Stromal cell of bone marrow (primary cell): ENCODE results near the gene USP9Y.
"Not testable (repeated sequence)": the region's sequence is repeated elsewhere in the genome, so short reads cannot be mapped to it uniquely, and the experiment has no call there.

Experiments used
- DNase-seq: peaks from one replicate; pipeline ENCODE4 v3.0.0-alpha.2; 2012; ENCODE audit warnings: low read depth

The USP9Y gene, protein sequence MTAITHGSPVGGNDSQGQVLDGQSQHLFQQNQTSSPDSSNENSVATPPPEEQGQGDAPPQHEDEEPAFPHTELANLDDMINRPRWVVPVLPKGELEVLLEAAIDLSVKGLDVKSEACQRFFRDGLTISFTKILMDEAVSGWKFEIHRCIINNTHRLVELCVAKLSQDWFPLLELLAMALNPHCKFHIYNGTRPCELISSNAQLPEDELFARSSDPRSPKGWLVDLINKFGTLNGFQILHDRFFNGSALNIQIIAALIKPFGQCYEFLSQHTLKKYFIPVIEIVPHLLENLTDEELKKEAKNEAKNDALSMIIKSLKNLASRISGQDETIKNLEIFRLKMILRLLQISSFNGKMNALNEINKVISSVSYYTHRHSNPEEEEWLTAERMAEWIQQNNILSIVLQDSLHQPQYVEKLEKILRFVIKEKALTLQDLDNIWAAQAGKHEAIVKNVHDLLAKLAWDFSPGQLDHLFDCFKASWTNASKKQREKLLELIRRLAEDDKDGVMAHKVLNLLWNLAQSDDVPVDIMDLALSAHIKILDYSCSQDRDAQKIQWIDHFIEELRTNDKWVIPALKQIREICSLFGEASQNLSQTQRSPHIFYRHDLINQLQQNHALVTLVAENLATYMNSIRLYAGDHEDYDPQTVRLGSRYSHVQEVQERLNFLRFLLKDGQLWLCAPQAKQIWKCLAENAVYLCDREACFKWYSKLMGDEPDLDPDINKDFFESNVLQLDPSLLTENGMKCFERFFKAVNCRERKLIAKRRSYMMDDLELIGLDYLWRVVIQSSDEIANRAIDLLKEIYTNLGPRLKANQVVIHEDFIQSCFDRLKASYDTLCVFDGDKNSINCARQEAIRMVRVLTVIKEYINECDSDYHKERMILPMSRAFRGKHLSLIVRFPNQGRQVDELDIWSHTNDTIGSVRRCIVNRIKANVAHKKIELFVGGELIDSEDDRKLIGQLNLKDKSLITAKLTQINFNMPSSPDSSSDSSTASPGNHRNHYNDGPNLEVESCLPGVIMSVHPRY (N-terminal part only)

DNA sequence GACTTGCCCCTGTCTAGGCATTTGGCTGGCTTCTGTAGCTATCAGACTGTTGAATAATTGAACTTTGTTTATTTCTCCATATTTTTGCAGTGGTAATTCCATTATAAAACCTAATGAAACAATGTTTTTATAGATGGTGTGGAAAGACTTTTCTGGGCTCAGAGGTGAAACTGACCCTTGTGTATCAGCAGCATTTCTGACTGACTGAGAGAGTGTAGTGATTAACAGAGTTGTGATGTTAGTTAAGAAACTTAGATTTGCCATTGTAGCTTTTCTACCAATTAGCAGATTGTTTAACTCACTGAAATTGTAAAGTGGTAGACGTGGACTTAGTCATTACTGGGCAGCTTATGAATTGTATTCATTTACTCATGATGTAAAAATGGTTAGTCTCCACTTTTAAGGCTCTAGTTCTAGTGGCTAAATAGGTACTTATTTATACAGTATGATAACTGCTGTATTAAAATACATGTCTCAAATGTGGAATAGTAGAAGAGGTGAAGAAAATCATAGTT is at the start of gene USP9Y:
Gene USP9Y, plus strand, starts transcription at position 51 of the 515 bp plus-strand sequence. CDS start 8,217 bp downstream, outside the sequence.
- DNase-seq = no peak

- peak; percentile 36 for DNase-seq
Observed at GRCh38 chrY:12651621-12652036, 49.4 kb upstream of the USP9Y start.

GRCh38 chrY:12661745-12662681 is 39.0 kb upstream of the USP9Y start:
- peak; percentile 21 for DNase-seq

DNA sequence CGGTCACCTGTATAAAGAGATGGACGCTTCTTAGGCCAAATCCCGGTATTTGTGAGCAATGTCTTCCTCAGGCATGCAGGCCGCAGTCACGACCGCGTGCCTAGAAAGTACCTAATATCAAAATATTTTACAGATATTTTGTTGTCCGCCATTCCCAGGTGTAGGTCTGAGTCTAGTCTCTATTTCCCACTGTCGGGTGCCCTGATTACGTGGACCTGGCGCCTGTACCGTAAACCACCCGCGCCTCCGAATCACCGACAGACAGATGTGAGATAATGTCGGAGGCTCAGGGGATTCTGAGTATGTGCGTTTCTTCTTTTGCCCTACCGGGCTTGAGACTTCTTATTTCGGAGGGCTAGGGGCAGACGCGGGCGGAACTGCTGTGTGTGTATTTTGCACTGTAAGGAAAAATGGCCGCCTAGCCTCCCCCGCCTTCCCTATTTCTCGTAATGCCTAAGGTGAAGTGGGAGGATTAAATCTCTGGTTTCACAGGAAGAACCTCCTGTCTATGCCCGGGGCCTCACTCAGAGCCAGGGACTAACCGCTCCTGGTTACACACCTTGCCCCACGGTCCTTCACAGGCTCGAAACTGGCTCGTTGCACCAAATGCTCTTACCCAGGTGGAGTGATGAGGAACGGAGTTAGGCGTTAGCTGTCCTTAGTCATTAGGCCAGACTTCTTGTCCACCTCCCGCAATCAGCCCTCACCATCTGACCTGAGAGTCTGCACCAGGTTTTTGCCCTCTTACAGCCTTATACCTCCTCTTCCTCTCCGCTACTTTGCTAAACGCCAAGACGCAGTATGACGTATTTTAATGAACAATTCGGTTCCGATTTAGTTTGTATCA is 38.1 kb upstream of the USP9Y start:
- DNase-seq = no peak

DNA sequence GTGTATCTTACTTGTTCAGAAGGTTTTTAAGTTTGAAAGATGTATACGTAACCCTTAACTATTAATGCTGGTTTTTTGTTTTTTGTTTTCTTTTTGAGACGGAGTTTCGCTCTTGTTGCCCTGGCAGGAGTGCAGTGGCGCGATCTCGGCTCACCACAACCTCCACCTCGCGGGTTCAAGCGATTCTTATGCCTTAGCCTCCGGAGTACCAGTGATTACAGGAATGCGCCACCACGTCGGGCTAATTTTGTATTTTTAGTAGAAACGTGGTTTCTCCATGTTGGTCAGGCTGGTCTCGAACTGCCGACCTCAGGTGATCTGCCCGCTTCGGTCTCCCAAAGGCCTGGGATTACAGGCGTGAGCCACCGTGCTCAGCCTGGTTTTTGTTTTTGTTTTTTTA is 37.2 kb upstream of the USP9Y start:
- not testable (repeated sequence) for DNase-seq

DNA sequence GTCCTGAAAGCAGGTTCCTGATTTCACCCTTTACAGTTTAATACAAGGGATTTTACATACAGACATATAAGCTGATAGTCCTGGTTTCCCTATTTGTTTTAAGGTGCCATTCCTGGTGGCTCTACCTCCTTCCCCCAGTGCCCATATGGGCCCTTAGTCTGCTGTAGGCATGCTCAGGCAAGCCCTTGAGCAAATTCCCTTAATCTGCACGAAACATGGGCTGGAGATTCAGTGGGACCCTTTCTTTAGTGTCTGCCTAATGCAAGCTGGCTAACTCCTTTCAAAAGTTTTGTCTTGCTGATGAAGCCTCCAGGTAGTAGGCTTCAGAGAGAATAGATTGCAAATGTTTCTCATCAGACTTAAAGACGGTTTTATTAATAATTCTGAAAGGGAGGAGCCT is 22.9 kb upstream of the USP9Y start:
- DNase-seq = no peak

GRCh38 chrY:12681535-12681934 is 19.5 kb upstream of the USP9Y start:
- no peak for DNase-seq

GRCh38 chrY:12688337-12688736 is 12.7 kb upstream of the USP9Y start:
- no peak for DNase-seq

GRCh38 chrY:12700087-12700486 is 944 bp upstream of the USP9Y start:
- DNase-seq = no peak

GRCh38 chrY:12702174-12702573 is 1.1 kb downstream of the USP9Y start:
- DNase-seq = no peak

DNA sequence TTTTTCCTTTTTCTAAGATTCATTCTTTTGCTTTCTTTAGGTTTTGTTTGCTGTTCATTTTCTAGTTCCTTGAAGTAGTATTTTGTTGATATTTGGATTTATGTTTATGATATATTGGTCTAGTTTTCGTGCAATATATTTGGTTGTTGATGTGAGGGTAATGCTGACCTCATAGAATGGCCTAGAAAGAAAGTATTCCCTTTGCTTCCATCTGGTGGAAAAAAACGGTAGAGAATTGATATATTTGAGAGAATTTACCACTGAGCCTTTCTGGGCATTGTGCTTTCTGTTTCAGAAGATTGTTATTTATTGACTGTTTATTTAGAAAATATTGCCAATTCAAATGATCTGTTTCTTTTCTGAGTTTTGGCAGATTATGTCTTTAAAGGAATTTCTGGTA is 9.4 kb downstream of the USP9Y start:
- no peak for DNase-seq

- DNase-seq = no peak
Observed at GRCh38 chrY:12715376-12715775, 14.3 kb downstream of the USP9Y start.

DNA sequence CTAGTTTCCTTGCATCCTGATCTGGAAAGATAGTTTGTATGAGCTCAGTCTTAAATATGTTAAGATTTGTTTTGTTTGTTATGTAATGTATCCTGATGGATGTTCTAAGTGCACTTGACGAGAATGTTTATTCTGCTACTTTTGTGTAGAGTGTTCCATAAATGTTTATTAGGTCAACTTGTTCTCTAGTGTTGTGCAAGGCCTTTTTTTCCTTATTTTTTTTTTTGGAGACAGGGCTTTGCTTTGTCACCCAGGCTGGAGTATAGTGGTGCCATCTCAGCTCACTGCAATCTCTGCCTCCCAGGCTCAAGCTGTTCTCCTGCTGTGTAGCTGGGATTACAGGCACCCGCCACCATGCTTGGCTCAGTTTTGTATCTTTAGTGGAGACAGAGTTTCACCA is 28.7 kb downstream of the USP9Y start:
- no peak for DNase-seq

GRCh38 chrY:12733625-12734024 is 32.6 kb downstream of the USP9Y start:
- no peak for DNase-seq

DNA sequence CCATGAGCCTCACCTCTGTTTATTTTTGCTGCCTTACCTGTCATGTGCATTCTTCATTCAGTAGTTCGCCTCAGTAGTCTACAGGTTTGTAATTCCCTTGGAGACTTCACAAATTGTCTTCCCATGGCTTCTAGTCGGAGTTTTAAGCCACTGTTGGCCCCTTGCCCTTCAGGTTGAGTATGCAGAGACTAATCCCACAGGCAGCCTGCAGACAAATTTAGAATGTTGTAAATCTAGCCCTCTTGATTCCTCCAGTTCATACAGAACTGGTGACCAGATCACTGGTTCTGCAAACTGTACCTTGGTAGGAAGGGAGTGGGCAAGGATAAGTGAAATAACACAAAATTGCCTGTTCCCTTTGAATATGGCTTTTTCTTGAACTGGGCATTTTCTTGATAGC is 33.0 kb downstream of the USP9Y start:
- DNase-seq = no peak

GRCh38 chrY:12741414-12741813 is 40.4 kb downstream of the USP9Y start:
- no peak for DNase-seq

DNA sequence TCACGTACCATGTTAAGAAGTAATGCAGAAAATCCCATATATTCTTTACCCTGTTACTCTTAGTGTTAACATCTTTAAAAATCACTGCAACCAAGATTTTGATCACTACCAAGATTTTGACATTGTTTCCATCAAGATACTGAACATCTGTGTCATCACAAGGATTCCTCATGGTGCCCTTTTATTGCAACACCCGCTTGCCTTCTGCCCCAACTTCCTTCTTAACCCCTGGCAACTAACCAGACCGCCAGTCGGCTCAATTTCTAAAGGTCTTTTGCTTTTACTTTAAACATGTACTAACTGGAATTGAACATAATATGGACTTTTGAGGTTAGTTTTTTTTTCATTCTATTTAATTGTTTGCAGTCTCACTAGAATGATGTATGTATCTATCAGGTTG is 41.7 kb downstream of the USP9Y start:
- DNase-seq = no peak

- no peak for DNase-seq
Observed at GRCh38 chrY:12744091-12744490, 43.1 kb downstream of the USP9Y start.

GRCh38 chrY:12749293-12749692 is 48.3 kb downstream of the USP9Y start:
- DNase-seq = no peak

DNA sequence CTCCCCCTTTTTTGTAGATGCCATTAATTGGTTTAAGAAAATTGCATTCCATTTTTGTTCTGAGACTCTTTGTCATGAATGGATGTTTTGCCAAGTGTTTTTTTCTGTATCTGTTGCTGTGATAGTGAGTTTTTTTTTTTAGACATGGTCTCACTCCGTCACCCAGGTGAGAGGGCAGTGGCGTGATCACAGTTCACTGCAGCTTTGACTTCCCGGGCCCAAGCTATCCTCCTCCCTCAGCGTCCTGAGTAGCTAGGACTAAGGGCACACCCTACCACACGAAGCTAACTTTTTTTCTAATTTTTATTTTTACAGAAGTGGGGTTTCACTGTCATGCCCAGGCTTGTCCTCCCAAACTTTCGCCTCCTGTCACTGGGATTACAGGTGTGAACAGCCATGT is 51.8 kb downstream of the USP9Y start:
- no peak for DNase-seq

GRCh38 chrY:12756021-12756420 is 55.0 kb downstream of the USP9Y start:
- DNase-seq = no peak
